PC-9 (cell line): ENCODE measurements around the gene ANKAR. TPM values are rescaled to one million over a fixed set of nuclear protein-coding genes. Genes with fewer than 3 reads are reported as not detected.
A peak's percentile ranks its signal among the peaks of the same experiment; 100 is the strongest.
"Not testable (repeated sequence)": the region's sequence is repeated elsewhere in the genome, so short reads cannot be mapped to it uniquely, and the experiment has no call there.

Experiments
- BruUV-seq: library from RNA; stranded (reverse); fragments of 400-500 nt; replicated peaks from 2 replicates; lab custom pipeline; 2021; lab: Mats Ljungman, UMichigan
- CTCF ChIA-PET: fragments of 300-600 bp; sonication (Branson Sonifier 250); formaldehyde crosslinking; loops from one replicate; lab custom pipeline; 2022; ENCODE audit warnings: antibody characterized with exemption; lab: Charles Lee
- POLR2A ChIA-PET: fragments of 300-600 bp; sonication (Branson Sonifier 250); formaldehyde crosslinking; loops from one replicate; lab custom pipeline; 2022; ENCODE audit warnings: antibody characterized with exemption; ENCODE audit not compliant: unreplicated experiment; lab: Charles Lee
- DNase-seq, 2 experiments: peaks; one replicate each; pipeline versions ENCODE4 v3.0.0 to v3.0.0-alpha.2; 2015 to 2022; ENCODE audit warnings: mixed read lengths in 1 of 2
- H2AFZ ChIP-seq: fragments of 200-600 bp; sonication (generic); 2 replicates; pipeline ENCODE4 v1.8.1; 2017; ENCODE audit warnings: antibody characterized with exemption
- H3F3A ChIP-seq: fragments of 200-600 bp; sonication (generic); 2 replicates; pipeline ENCODE4 v1.8.1; 2017; ENCODE audit warnings: antibody characterized with exemption, mild to moderate bottlenecking, low read depth; ENCODE audit not compliant: insufficient read depth
- H3K27ac ChIP-seq: fragments of 200-600 bp; sonication (generic); 2 replicates; pipeline ENCODE4 v1.6.1; 2016; ENCODE audit warnings: mixed run types
- H3K27me3 ChIP-seq: fragments of 200-600 bp; sonication (generic); 2 replicates; pipeline ENCODE4 v1.6.1; 2016; ENCODE audit warnings: low read depth, mixed run types; ENCODE audit not compliant: insufficient read depth
- H3K36me3 ChIP-seq: fragments of 200-600 bp; sonication (generic); 2 replicates; pipeline ENCODE4 v1.6.1; 2016; ENCODE audit warnings: low read depth, mixed run types
- H3K4me1 ChIP-seq: fragments of 200-600 bp; sonication (generic); replicated peaks from 2 replicates; pipeline ENCODE4 v1.6.1; 2016; ENCODE audit warnings: mixed run types; ENCODE audit not compliant: insufficient read depth
- H3K4me2 ChIP-seq: fragments of 200-600 bp; sonication (generic); 2 replicates; pipeline ENCODE4 v1.6.1; 2017; ENCODE audit warnings: mixed run types
- H3K4me3 ChIP-seq: fragments of 200-600 bp; sonication (generic); 2 replicates; pipeline ENCODE4 v1.6.1; 2016; ENCODE audit warnings: mixed run types
- H3K79me2 ChIP-seq: fragments of 200-600 bp; sonication (generic); 2 replicates; pipeline ENCODE4 v1.6.1; 2017; ENCODE audit warnings: low read depth, mixed run types
- H3K9me2 ChIP-seq: fragments of 200-600 bp; sonication (generic); 2 replicates; pipeline ENCODE4 v1.8.1; 2017; ENCODE audit warnings: mild to moderate bottlenecking; ENCODE audit not compliant: insufficient read depth
- H3K9me3 ChIP-seq: fragments of 200-600 bp; sonication (generic); 2 replicates; pipeline ENCODE4 v1.8.1; 2016; ENCODE audit warnings: low read depth; ENCODE audit not compliant: insufficient read depth
- H4K20me1 ChIP-seq: fragments of 200-600 bp; sonication (generic); 2 replicates; pipeline ENCODE4 v1.8.1; 2017; ENCODE audit not compliant: insufficient read depth
- CTCF ChIP-seq: fragments of 200-600 bp; sonication (generic); conservative IDR thresholded peaks from 2 replicates; pipeline ENCODE4 v1.6.1; 2017; ENCODE audit warnings: mixed run types, antibody characterized with exemption, mild to moderate bottlenecking, moderate library complexity
- EZH2 ChIP-seq: fragments of 200-600 bp; sonication (generic); IDR thresholded peaks from 2 replicates; pipeline ENCODE4 v1.8.0; 2017; ENCODE audit warnings: antibody characterized with exemption, low read depth
- intact Hi-C: fragments of 100-400 bp; cut with micrococcal nuclease; formaldehyde crosslinking; loops from one replicate; pipeline ENCODE4 v1.10.0; 2022; ENCODE audit not compliant: unreplicated experiment
- total RNA-seq: library from RNA; stranded (reverse); gene quantifications from 2 replicates; pipeline ENCODE4 v1.2.3, GENCODE V29; 2021

ANKAR gene
- total RNA-seq, 1 experiment from 2014 or later = 3.6 TPM

- Histone ChIP-seq H3K27ac (no peak within 1 kb of the TSS), H2AFZ (peak within 1 kb of the TSS; percentile 100), H3K36me3 (no peaks in the 10 kb centered on the region), H3K9me3 (no peaks in the 10 kb centered on the region), H3K4me2 (peak within 1 kb of the TSS; percentile 89), H3K79me2 (peaks cover 19% of the 10 kb centered on the region), H3K4me1 (peaks cover 21% of the 10 kb centered on the region), H3F3A (no peaks in the 10 kb centered on the region), H3K9me2 (no peaks in the 10 kb centered on the region), H3K4me3 (peak within 1 kb of the TSS; percentile 92), H3K27me3 (no peaks in the 10 kb centered on the region), H4K20me1 (no peaks in the 10 kb centered on the region; the same call in 1 of the 2 replicates)
- ChIA-PET POLR2A (interaction anchor here (0.6 kb wide), 2 partner anchors 538 to 1278 kb away, joined by 6 to 7 read pairs; no protein-coding TSS in a partner anchor), CTCF (interaction anchor here (0.8 kb wide), 1 partner anchor 37 kb away, joined by 5 read pairs; no protein-coding TSS in a partner anchor)
- BruUV-seq = no TSS peak
- intact Hi-C loops = loop anchor here (1.0 kb wide), 3 partner anchors 80 to 409 kb away; partner anchors contain the start of gene OSGEPL1
- TF ChIP-seq EZH2 (no peak), CTCF (peak; percentile 87)
- DNase-seq = peak; percentile 94 to 96
Measured at GRCh38 chr2:189661148-189661956, 13.1 kb upstream of the ANKAR start, which contains the start of gene ASNSD1. Gene ASNSD1 (plus strand): TSS chr2:189661459. CDS start chr2:189666133, 4,674 bp downstream.

- BruUV-seq = TSS peak; percentile 53
- Histone ChIP-seq H4K20me1 (no peaks in the 10 kb centered on the region; the same call in 1 of the 2 replicates), H3K27me3 (no peaks in the 10 kb centered on the region), H2AFZ (peak overlapping the region; percentile 100), H3K4me3 (peak overlapping the region; percentile 92), H3K36me3 (no peaks in the 10 kb centered on the region), H3K79me2 (peaks cover 19% of the 10 kb centered on the region), H3F3A (no peaks in the 10 kb centered on the region), H3K4me1 (peaks cover 21% of the 10 kb centered on the region), H3K9me2 (no peaks in the 10 kb centered on the region), H3K4me2 (peak overlapping the region; percentile 89), H3K27ac (no peak overlapping the region), H3K9me3 (no peaks in the 10 kb centered on the region)
- no peak for DNase-seq
- intact Hi-C loops = loop anchor here (1.0 kb wide), 3 partner anchors 81 to 408 kb away; partner anchors contain the start of gene OSGEPL1
- no peak for TF ChIP-seq EZH2
- POLR2A ChIA-PET = no interaction called here
- CTCF ChIA-PET = no interaction called here
Measured at GRCh38 chr2:189661957-189662321, 12.5 kb upstream of the ANKAR start.

GRCh38 chr2:189662669-189663226 lies 11.7 kb upstream of the ANKAR start:
- Histone ChIP-seq H3K9me2 (no peaks in the 10 kb centered on the region), H3K4me2 (peak overlapping the region; percentile 89), H3K27me3 (no peaks in the 10 kb centered on the region), H2AFZ (no peak overlapping the region), H3K79me2 (peaks cover 19% of the 10 kb centered on the region), H3F3A (no peaks in the 10 kb centered on the region), H4K20me1 (no peaks in the 10 kb centered on the region; the same call in 1 of the 2 replicates), H3K9me3 (no peaks in the 10 kb centered on the region), H3K4me1 (peaks cover 21% of the 10 kb centered on the region), H3K4me3 (peak overlapping the region; percentile 92; the same call in 1 of the 2 replicates), H3K36me3 (no peaks in the 10 kb centered on the region), H3K27ac (no peak overlapping the region)
- no peak for DNase-seq
- no TSS peak for BruUV-seq
- POLR2A ChIA-PET = no interaction called here
- TF ChIP-seq CTCF (no peak), EZH2 (no peak)
- CTCF ChIA-PET = interaction anchor here (0.6 kb wide), 2 partner anchors 174 to 239 kb away, joined by 3 to 4 read pairs; no protein-coding TSS in a partner anchor
- intact Hi-C loops = no loop called here

GRCh38 chr2:189663319-189663718 lies 11.2 kb upstream of the ANKAR start:
- Histone ChIP-seq H3K79me2 (peaks cover 19% of the 10 kb centered on the region), H3K4me1 (peaks cover 21% of the 10 kb centered on the region)
- H3K36me3 ChIP-seq, H3K4me3 ChIP-seq, H3K27ac ChIP-seq, H3K9me2 ChIP-seq, BruUV-seq, H3K9me3 ChIP-seq, H2AFZ ChIP-seq, H3F3A ChIP-seq, H4K20me1 ChIP-seq, H3K4me2 ChIP-seq, POLR2A ChIA-PET, DNase-seq, intact Hi-C loops, H3K27me3 ChIP-seq: not testable (repeated sequence)
- CTCF ChIA-PET = interaction anchor here (0.6 kb wide), 2 partner anchors 174 to 239 kb away, joined by 3 to 4 read pairs; no protein-coding TSS in a partner anchor
